Breast epithelium (tissue), 4 donors: Measurements from ENCODE around the gene FCAR. TPM values are rescaled to one million over a fixed set of nuclear protein-coding genes. Genes with fewer than 3 reads are reported as not detected.
"Not testable (repeated sequence)": the region's sequence is repeated elsewhere in the genome, so short reads cannot be mapped to it uniquely, and the experiment has no call there.

Experiments used
- DNase-seq, 2 donors: peaks; one replicate each; pipeline ENCODE4 v3.0.0-alpha.2; 2019; ENCODE audit warnings: low spot score in 2 of 2
- H3K27ac ChIP-seq, 2 donors: fragments of 200-600 bp; sonication (generic) in 1 of 2; one replicate each; pipeline ENCODE4 v1.5.1; 2016 to 2019; ENCODE audit warnings: mild to moderate bottlenecking in 1 of 2
- H3K27me3 ChIP-seq, 2 donors: fragments of 200-600 bp; sonication (generic) in 1 of 2; one replicate each; pipeline versions ENCODE4 v1.5.1 to v1.6.0; 2017 to 2019; ENCODE audit warnings: control low read depth in 1 of 2, mild to moderate bottlenecking in 1 of 2
- H3K36me3 ChIP-seq: fragments of 200-600 bp; one replicate; pipeline ENCODE4 v1.5.1; 2019
- H3K4me1 ChIP-seq, 2 donors: fragments of 200-600 bp; sonication (generic); one replicate each; pipeline ENCODE4 v1.5.1; 2016 to 2019; ENCODE audit warnings: control low read depth in 1 of 2
- H3K4me3 ChIP-seq, 3 donors: fragments of 200-600 bp; sonication (generic); 1 replicate in 2 of 3; 2 replicates in 1 of 3; pipeline ENCODE4 v1.5.1; 2016 to 2019; ENCODE audit warnings: mild to moderate bottlenecking in 3 of 3, moderate library complexity in 2 of 3
- H3K9me3 ChIP-seq, 2 donors: fragments of 200-600 bp; sonication (generic) in 1 of 2; one replicate each; pipeline ENCODE4 v1.5.1; 2016 to 2019; ENCODE audit warnings: control low read depth in 1 of 2
- CTCF ChIP-seq, 3 donors: fragments of 450-650 bp; IDR thresholded peaks; one replicate each; pipeline ENCODE4 v1.5.1; 2016 to 2017; ENCODE audit warnings: antibody characterized with exemption in 3 of 3, mild to moderate bottlenecking in 3 of 3, moderate library complexity in 3 of 3
- POLR2A ChIP-seq: fragments of 450-650 bp; IDR thresholded peaks from one replicate; pipeline ENCODE4 v1.6.1; 2016; ENCODE audit warnings: antibody characterized with exemption, mild to moderate bottlenecking, moderate library complexity
- POLR2AphosphoS5 ChIP-seq, 3 donors: sonication (generic); formaldehyde crosslinking; IDR thresholded peaks; one replicate each; pipeline ENCODE4 v1.6.1; 2017; ENCODE audit warnings: antibody characterized with exemption in 3 of 3
- intact Hi-C: fragments of 100-400 bp; cut with DNase I; formaldehyde crosslinking; loops from one replicate; pipeline ENCODE4 v1.15.1; 2023; ENCODE audit warnings: low total_unique reads
- total RNA-seq, 3 donors: library from RNA; depleted of rRNA; stranded (reverse); fragments of >200 nt; gene quantifications; one replicate each; pipeline ENCODE4 v1.1.0, GENCODE V29; 2016

The FCAR gene
- total RNA-seq, 3 donors from 2014 or later = 0.66 to 2.4 (median 1.3) TPM

GRCh38 chr19:54906819-54907218 is 32.8 kb downstream of the FCAR start:
- DNase-seq = no peak
- Histone ChIP-seq H3K4me1 (no peaks in the 10 kb centered on the region), H3K4me3 (no peak overlapping the region), H3K36me3 (no peaks in the 10 kb centered on the region), H3K9me3 (no peaks in the 10 kb centered on the region), H3K27me3 (peaks cover 0 to 7% of the 10 kb centered on the region in 2 donors), H3K27ac (no peak overlapping the region)
- no peak for TF ChIP-seq POLR2AphosphoS5 (IDR thresholded peaks at IDR 0.05)
- no peak for TF ChIP-seq CTCF (IDR thresholded peaks at IDR 0.05)
- no peak for TF ChIP-seq POLR2A
- intact Hi-C loops = no loop called here

GRCh38 chr19:54907899-54908298 is 33.9 kb downstream of the FCAR start:
- intact Hi-C loops, H3K27me3 ChIP-seq, H3K27ac ChIP-seq, H3K4me3 ChIP-seq, H3K36me3 ChIP-seq, DNase-seq, H3K9me3 ChIP-seq, H3K4me1 ChIP-seq: not testable (repeated sequence)

- no peaks in the 10 kb centered on the region for H3K4me1 ChIP-seq
- H3K27ac ChIP-seq = no peak overlapping the region
- TF ChIP-seq CTCF (IDR thresholded peaks at IDR 0.05) = no peak
- TF ChIP-seq POLR2AphosphoS5 (IDR thresholded peaks at IDR 0.05) = no peak
- no peak for TF ChIP-seq POLR2A
- intact Hi-C loops = no loop called here
- H3K36me3 ChIP-seq = no peaks in the 10 kb centered on the region
- peaks cover 0 to 17% of the 10 kb centered on the region in 2 donors for H3K27me3 ChIP-seq
- no peak for DNase-seq
- no peaks in the 10 kb centered on the region for H3K9me3 ChIP-seq
- H3K4me3 ChIP-seq = no peak overlapping the region
Measured at GRCh38 chr19:54916822-54917221, 42.8 kb downstream of the FCAR start.

GRCh38 chr19:54918499-54918898 is 44.5 kb downstream of the FCAR start:
- Histone ChIP-seq H3K4me1 (no peaks in the 10 kb centered on the region), H3K9me3 (no peaks in the 10 kb centered on the region), H3K27me3 (peaks cover 0 to 17% of the 10 kb centered on the region in 2 donors), H3K4me3 (no peak overlapping the region), H3K27ac (no peak overlapping the region), H3K36me3 (no peaks in the 10 kb centered on the region)
- intact Hi-C loops = no loop called here
- no peak for DNase-seq
- TF ChIP-seq POLR2A (no peak), CTCF (IDR thresholded peaks at IDR 0.05) (no peak), POLR2AphosphoS5 (IDR thresholded peaks at IDR 0.05) (no peak)

GRCh38 chr19:54919646-54920563 is 45.9 kb downstream of the FCAR start:
- H3K36me3 ChIP-seq, H3K9me3 ChIP-seq, DNase-seq, H3K27ac ChIP-seq, H3K4me3 ChIP-seq, intact Hi-C loops, H3K4me1 ChIP-seq: not testable (repeated sequence)
- H3K27me3 ChIP-seq = peaks cover 0 to 14% of the 10 kb centered on the region in 2 donors
- TF ChIP-seq CTCF (IDR thresholded peaks at IDR 0.05) = peak in 1 of 3 donors; percentile 29
